GM23248 (cell line): Measurements from ENCODE around the gene NUDT7.

Source experiments
- EZH2 ChIP-seq: fragments of 200-600 bp; sonication (generic); IDR thresholded peaks from 2 replicates; pipeline ENCODE4 v1.6.1; 2018; ENCODE audit warnings: antibody characterized with exemption, mild to moderate bottlenecking; ENCODE audit not compliant: insufficient read depth, poor library complexity, severe bottlenecking
- EZH2phosphoT487 ChIP-seq: fragments of 200-600 bp; sonication (generic); IDR thresholded peaks from 2 replicates; pipeline ENCODE4 v1.6.1; 2018; ENCODE audit warnings: antibody characterized with exemption, moderate library complexity, mild to moderate bottlenecking, low read depth; ENCODE audit not compliant: insufficient read depth

- TF ChIP-seq EZH2, result no peak
- no peak for TF ChIP-seq EZH2phosphoT487
Measured at GRCh38 chr16:77732241-77732946, 10.1 kb downstream of the NUDT7 start.
